K562 (cell line): Measurements from ENCODE around the gene CIB1. TPM values are rescaled to one million over a fixed set of nuclear protein-coding genes. Genes with fewer than 3 reads are reported as not detected.

Experiments
- BMI1 ChIP-seq: fragments of 150-350 bp; IDR thresholded peaks from 2 replicates; pipeline ENCODE4 v1.6.1; 2014; ENCODE audit warnings: low read length
- BRCA1 ChIP-seq, 2 experiments: fragments of 450-650 bp in 1 of 2; sonication (generic) in 1 of 2; formaldehyde crosslinking in 1 of 2; IDR thresholded peaks; 2 replicates each; pipeline versions ENCODE4 v1.5.0 to v1.6.1; 2017 to 2020; ENCODE audit warnings: mild to moderate bottlenecking in 1 of 2, missing genetic modification reagents in 1 of 2
- CCNT2 ChIP-seq: IDR thresholded peaks from 2 replicates; pipeline ENCODE4 v1.6.1; 2011; ENCODE audit warnings: borderline replicate concordance, low read depth, mild to moderate bottlenecking, moderate library complexity, mixed read lengths, low read length; ENCODE audit not compliant: insufficient read length; ENCODE audit errors: extremely low read depth
- CSDE1 ChIP-seq, 2 experiments: fragments of 450-650 bp; IDR thresholded peaks; 2 replicates each; pipeline ENCODE4 v1.6.1; 2016; ENCODE audit warnings: mild to moderate bottlenecking in 1 of 2
- E2F1 ChIP-seq: sonication (generic); formaldehyde crosslinking; IDR thresholded peaks from 2 replicates; pipeline ENCODE4 v1.8.1; 2023; ENCODE audit warnings: mild to moderate bottlenecking, missing genetic modification reagents, moderate library complexity
- E2F3 ChIP-seq: fragments of 250-450 bp; sonication (Bioruptor Pico); IDR thresholded peaks from 2 replicates; pipeline ENCODE4 v1.4.0; 2020; ENCODE audit warnings: mild to moderate bottlenecking
- EGR1 ChIP-seq: fragments of 450-650 bp; conservative IDR thresholded peaks from 2 replicates; pipeline ENCODE4 v1.6.1; 2017; ENCODE audit warnings: mild to moderate bottlenecking
- HNRNPUL1 ChIP-seq: fragments of 200-400 bp; formaldehyde crosslinking; IDR thresholded peaks from 2 replicates; pipeline ENCODE4 v1.6.1; 2017; ENCODE audit warnings: low read length
- MTA2 ChIP-seq: fragments of 450-650 bp; IDR thresholded peaks from 2 replicates; pipeline ENCODE4 v1.6.1; 2016; ENCODE audit warnings: low read depth
- NCOR1 ChIP-seq: fragments of 450-650 bp; IDR thresholded peaks from 2 replicates; pipeline ENCODE4 v1.6.1; 2016; ENCODE audit warnings: mild to moderate bottlenecking, moderate library complexity
- POLR2A ChIP-seq: fragments of 450-650 bp; conservative IDR thresholded peaks from 2 replicates; pipeline ENCODE4 v1.6.1; 2016
- RB1 ChIP-seq: fragments of 450-650 bp; IDR thresholded peaks from 2 replicates; pipeline ENCODE4 v1.6.1; 2017; ENCODE audit warnings: low read depth, mild to moderate bottlenecking
- SAP30 ChIP-seq: fragments of 200-600 bp; sonication (generic); IDR thresholded peaks from 2 replicates; pipeline ENCODE4 v1.6.1; 2012; ENCODE audit warnings: borderline replicate concordance, low read depth, mild to moderate bottlenecking, moderate library complexity, low read length, control low read depth, inconsistent platforms; ENCODE audit not compliant: insufficient read depth, poor library complexity, severe bottlenecking
- SETDB1 ChIP-seq: IDR thresholded peaks from one replicate; pipeline ENCODE4 v1.6.1; 2012; ENCODE audit warnings: low read length, control low read depth, inconsistent platforms
- TCF15 ChIP-seq: fragments of 250-450 bp; sonication (Bioruptor Pico); IDR thresholded peaks from 2 replicates; pipeline ENCODE4 v1.8.0; 2022; ENCODE audit warnings: moderate library complexity, mild to moderate bottlenecking, inconsistent platforms
- TRIM28 ChIP-seq: fragments of 450-650 bp; IDR thresholded peaks from 2 replicates; pipeline ENCODE4 v1.6.1; 2017
- ZBTB34 ChIP-seq: fragments of 250-450 bp; sonication (Bioruptor Pico); IDR thresholded peaks from 2 replicates; pipeline ENCODE4 v1.8.0; 2021; ENCODE audit warnings: mild to moderate bottlenecking, moderate library complexity
- ZBTB8A ChIP-seq: fragments of 450-650 bp; IDR thresholded peaks from 2 replicates; pipeline ENCODE4 v1.6.1; 2018; ENCODE audit warnings: mild to moderate bottlenecking, moderate library complexity; ENCODE audit not compliant: partially characterized antibody
- ZFPM2 ChIP-seq: fragments of 250-450 bp; sonication (Bioruptor Pico); IDR thresholded peaks from 2 replicates; pipeline ENCODE4 v1.5.1; 2022; ENCODE audit warnings: mild to moderate bottlenecking
- ZNF165 ChIP-seq: fragments of 250-450 bp; sonication (Bioruptor Pico); IDR thresholded peaks from 2 replicates; pipeline ENCODE4 v1.4.0; 2020; ENCODE audit warnings: borderline replicate concordance
- ZNF609 ChIP-seq: sonication (generic); formaldehyde crosslinking; IDR thresholded peaks from 2 replicates; pipeline ENCODE4 v1.8.1; 2023; ENCODE audit warnings: missing genetic modification reagents, mild to moderate bottlenecking, borderline replicate concordance
- polyA plus RNA-seq, 8 experiments: library from polyadenylated mRNA; depleted of rRNA in 4 of 8; stranded (reverse) in 5 of 8; unstranded in 3 of 8; fragments of >200 nt; fragmentation: Nextera tagmentation in 2 of 8; fragmentation: Illumina TruSeq in 1 of 8; extraction: Ambion mirVana in 2 of 8; extraction: Trizol in 1 of 8; gene quantifications; 2 replicates each; pipeline versions ENCODE4 v1.2.1 to v1.2.3, GENCODE V29; 2011 to 2014; ENCODE audit warnings: inconsistent platforms in 1 of 8, missing spikeins in 1 of 8
- total RNA-seq, 7 experiments: library from RNA; depleted of rRNA in 6 of 7; stranded (reverse); fragments of >200 nt in 6 of 7; fragmentation: Illumina TruSeq in 2 of 7; extraction: Trizol in 2 of 7; gene quantifications; 2 replicates each; pipeline versions ENCODE4 v1.2.1 to v1.2.3, GENCODE V29; 2011 to 2021; ENCODE audit warnings: low replicate concordance in 1 of 7

Gene CIB1
- total and polyA plus RNA-seq, 9 of the 15 experiments (the other 6 are each of a cell fraction or from before 2014, with no cell fraction given), result 14.9 to 136 (median 64.5) TPM

GRCh38 chr15:90233387-90234095 lies at the start of gene CIB1 (continued):
- TF ChIP-seq CSDE1 (IDR thresholded peaks at IDR 0.05) (no peak), ZNF165 (CRISPR knock-in tag) (no peak), EGR1 (peak; percentile 93), BMI1 (peak; percentile 37; the same call in 1 of the 2 replicates), E2F3 (no peak), ZNF609 (CRISPR knock-in tag) (no peak), TCF15 (CRISPR knock-in tag) (no peak), RB1 (0 out of 2 replicates have a peak, but pooled peaks have one; percentile 9), ZFPM2 (0 out of 2 replicates have a peak, but pooled peaks have one; percentile 61), E2F1 (0 out of 2 replicates have a peak, but pooled peaks have one; percentile 53), SETDB1 (no peak), HNRNPUL1 (no peak), CCNT2 (peak; percentile 92), SAP30 (peak; percentile 90), TRIM28 (no peak; the same call in 1 of the 2 replicates), MTA2 (no peak), BRCA1 (IDR thresholded peaks at IDR 0.05) (no peak), BRCA1 (CRISPR knock-in tag; IDR thresholded peaks at IDR 0.05) (peak; percentile 87; the same call in 1 of the 2 replicates), NCOR1 (no peak), ZBTB8A (no peak), POLR2A (peak; percentile 78; the same call in 1 of the 2 replicates), ZBTB34 (CRISPR knock-in tag) (no peak)
